Measurements from ENCODE around the gene NSUN4.

DNA sequence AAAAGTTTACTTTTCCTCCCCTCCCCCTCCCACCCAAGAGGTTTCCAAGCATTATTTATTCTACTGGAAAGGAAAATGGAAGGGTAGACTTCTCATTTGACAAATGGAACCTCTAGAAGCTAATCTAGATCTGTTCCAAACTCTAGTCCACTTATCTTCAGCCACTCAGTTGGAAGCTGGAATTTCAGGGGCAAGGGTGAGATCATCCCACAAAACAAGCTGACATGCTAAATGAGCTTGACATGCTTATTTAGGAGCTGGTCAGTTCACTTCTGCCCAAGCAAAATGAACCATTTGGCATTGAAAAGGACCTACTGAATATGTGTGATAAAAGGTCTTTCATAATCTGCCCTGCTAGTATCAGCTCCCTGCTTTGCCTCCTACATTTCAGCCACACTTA is 42.2 kb upstream of the NSUN4 start:
- TF ChIP-seq, protein P1, sequence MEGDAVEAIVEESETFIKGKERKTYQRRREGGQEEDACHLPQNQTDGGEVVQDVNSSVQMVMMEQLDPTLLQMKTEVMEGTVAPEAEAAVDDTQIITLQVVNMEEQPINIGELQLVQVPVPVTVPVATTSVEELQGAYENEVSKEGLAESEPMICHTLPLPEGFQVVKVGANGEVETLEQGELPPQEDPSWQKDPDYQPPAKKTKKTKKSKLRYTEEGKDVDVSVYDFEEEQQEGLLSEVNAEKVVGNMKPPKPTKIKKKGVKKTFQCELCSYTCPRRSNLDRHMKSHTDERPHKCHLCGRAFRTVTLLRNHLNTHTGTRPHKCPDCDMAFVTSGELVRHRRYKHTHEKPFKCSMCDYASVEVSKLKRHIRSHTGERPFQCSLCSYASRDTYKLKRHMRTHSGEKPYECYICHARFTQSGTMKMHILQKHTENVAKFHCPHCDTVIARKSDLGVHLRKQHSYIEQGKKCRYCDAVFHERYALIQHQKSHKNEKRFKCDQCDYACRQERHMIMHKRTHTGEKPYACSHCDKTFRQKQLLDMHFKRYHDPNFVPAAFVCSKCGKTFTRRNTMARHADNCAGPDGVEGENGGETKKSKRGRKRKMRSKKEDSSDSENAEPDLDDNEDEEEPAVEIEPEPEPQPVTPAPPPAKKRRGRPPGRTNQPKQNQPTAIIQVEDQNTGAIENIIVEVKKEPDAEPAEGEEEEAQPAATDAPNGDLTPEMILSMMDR (IDR thresholded peaks at IDR 0.05), result no peak
- TF ChIP-seq POLR2A (IDR thresholded peaks at IDR 0.05) (no peak), POLR2AphosphoS5 (IDR thresholded peaks at IDR 0.05) (no peak)
